Measurements from ENCODE around the gene VWA1.
"Not testable (repeated sequence)": the region's sequence is repeated elsewhere in the genome, so short reads cannot be mapped to it uniquely, and the experiment has no call there.

VWA1 gene

DNA sequence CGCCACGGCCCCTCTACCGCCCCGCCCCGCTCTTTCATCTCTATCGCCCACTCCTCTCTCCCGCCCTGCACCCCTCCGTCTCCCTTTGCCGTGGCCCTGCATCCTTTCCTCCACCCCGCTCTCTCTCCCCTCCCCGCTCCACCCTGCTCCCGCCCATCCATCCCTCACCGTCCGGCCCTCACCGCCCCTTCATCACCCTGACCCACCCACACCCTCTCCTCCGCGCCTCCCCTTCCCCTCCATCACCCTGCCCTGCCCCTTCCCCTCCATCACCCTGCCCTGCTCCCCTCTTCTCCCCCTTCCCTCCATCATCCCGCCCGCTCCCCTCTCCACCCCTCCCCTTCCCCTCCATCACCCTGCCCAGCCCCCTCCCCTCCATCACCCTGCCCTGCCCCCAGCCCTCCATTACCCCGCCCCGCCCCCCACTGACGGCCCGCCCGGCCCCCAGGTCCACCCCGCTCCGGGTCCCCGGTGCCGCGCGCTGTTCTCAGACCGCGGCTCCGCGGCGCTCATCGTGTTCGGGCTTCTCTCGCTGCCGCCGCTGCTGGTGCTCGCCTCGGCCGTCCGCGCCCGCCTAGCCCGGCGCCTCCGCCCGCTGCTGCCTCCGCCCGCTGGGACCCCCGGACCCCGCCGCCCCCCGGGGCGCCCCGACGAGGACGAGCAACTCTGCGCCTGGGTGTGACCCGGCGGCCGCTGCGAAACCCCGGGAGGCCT lies 8.2 kb upstream of the VWA1 start:
- peak overlapping the region; percentile 33 for H3K4me3 ChIP-seq (ENCODE audit: low read length)
- peaks cover 34% of the 10 kb centered on the region for H3K4me1 ChIP-seq (ENCODE audit: control insufficient read depth, low read depth, low read length)
- no peaks in the 10 kb centered on the region for H3K9me3 ChIP-seq (ENCODE audit: control insufficient read depth, low read depth, low read length)
- H3K36me3 ChIP-seq (ENCODE audit: control insufficient read depth, low read depth, low read length), result no peaks in the 10 kb centered on the region
- H3K9ac ChIP-seq (ENCODE audit: low read length), result no peak overlapping the region
- no peak overlapping the region for H3K27ac ChIP-seq (ENCODE audit: low read length)
- H3K27me3 ChIP-seq (ENCODE audit: control insufficient read depth, insufficient read depth, low read length), result no peaks in the 10 kb centered on the region

- no peak overlapping the region for H3K27ac ChIP-seq (ENCODE audit: low read length)
- H3K9me3 ChIP-seq (ENCODE audit: control insufficient read depth, low read depth, low read length), result no peaks in the 10 kb centered on the region
- peaks cover 34% of the 10 kb centered on the region for H3K4me1 ChIP-seq (ENCODE audit: control insufficient read depth, low read depth, low read length)
- no peaks in the 10 kb centered on the region for H3K36me3 ChIP-seq (ENCODE audit: control insufficient read depth, low read depth, low read length)
- H3K9ac ChIP-seq (ENCODE audit: low read length), result no peak overlapping the region
- peak overlapping the region; percentile 33 for H3K4me3 ChIP-seq (ENCODE audit: low read length)
- no peaks in the 10 kb centered on the region for H3K27me3 ChIP-seq (ENCODE audit: control insufficient read depth, insufficient read depth, low read length)
Observed at GRCh38 chr1:1427820-1428148, 7.7 kb upstream of the VWA1 start.

DNA sequence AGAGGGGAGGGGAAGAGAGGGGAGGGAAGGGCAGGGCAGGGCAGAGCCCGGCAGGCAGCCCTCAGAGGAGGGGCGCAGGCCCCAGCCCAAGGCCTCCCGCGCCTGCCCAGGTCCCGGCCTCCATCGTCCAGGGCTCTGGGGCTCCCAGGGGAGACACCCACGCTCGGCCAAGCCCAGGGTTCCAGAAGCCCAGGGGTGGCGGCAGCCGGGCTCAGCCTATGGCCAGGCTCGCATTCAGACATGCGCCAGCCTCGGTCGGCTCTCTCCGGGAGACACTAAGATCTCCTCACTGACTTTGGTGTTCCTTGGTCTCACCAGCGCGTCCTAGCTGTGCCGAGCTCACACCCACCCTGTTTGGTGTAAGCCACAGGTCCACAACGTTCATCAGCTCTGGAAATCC lies 7.3 kb upstream of the VWA1 start:
- Histone ChIP-seq H3K27me3 (ENCODE audit: control insufficient read depth, insufficient read depth, low read length) (no peaks in the 10 kb centered on the region), H3K4me3 (ENCODE audit: low read length) (no peak overlapping the region), H3K9me3 (ENCODE audit: control insufficient read depth, low read depth, low read length) (no peaks in the 10 kb centered on the region), H3K27ac (ENCODE audit: low read length) (no peak overlapping the region), H3K36me3 (ENCODE audit: control insufficient read depth, low read depth, low read length) (no peaks in the 10 kb centered on the region), H3K9ac (ENCODE audit: low read length) (no peak overlapping the region), H3K4me1 (ENCODE audit: control insufficient read depth, low read depth, low read length) (peaks cover 38% of the 10 kb centered on the region)

- not testable (repeated sequence) for H3K9ac ChIP-seq (ENCODE audit: low read length); H3K36me3 ChIP-seq (ENCODE audit: control insufficient read depth, low read depth, low read length)
Observed at GRCh38 chr1:1428967-1429366, 6.5 kb upstream of the VWA1 start.

GRCh38 chr1:1429671-1430073 lies 5.8 kb upstream of the VWA1 start:
- Histone ChIP-seq H3K9ac (ENCODE audit: low read length) (no peak overlapping the region), H3K4me3 (ENCODE audit: low read length) (no peak overlapping the region), H3K4me1 (ENCODE audit: control insufficient read depth, low read depth, low read length) (peaks cover 51% of the 10 kb centered on the region)

More at GRCh38 chr1:1428967-1429366, 6.5 kb upstream of the VWA1 start:
- not testable (repeated sequence) for H3K9me3 ChIP-seq (ENCODE audit: control insufficient read depth, low read depth, low read length); H3K4me3 ChIP-seq (ENCODE audit: low read length); H3K27me3 ChIP-seq (ENCODE audit: control insufficient read depth, insufficient read depth, low read length); H3K27ac ChIP-seq (ENCODE audit: low read length)
- peaks cover 46% of the 10 kb centered on the region for H3K4me1 ChIP-seq (ENCODE audit: control insufficient read depth, low read depth, low read length)

GRCh38 chr1:1430114-1430982 lies 5.1 kb upstream of the VWA1 start:
- no peak overlapping the region for H3K27ac ChIP-seq (ENCODE audit: low read length)
- H3K27me3 ChIP-seq (ENCODE audit: control insufficient read depth, insufficient read depth, low read length), result no peaks in the 10 kb centered on the region
- H3K4me3 ChIP-seq (ENCODE audit: low read length), result no peak overlapping the region
- H3K36me3 ChIP-seq (ENCODE audit: control insufficient read depth, low read depth, low read length), result no peaks in the 10 kb centered on the region
- H3K4me1 ChIP-seq (ENCODE audit: control insufficient read depth, low read depth, low read length), result peaks cover 53% of the 10 kb centered on the region
- no peaks in the 10 kb centered on the region for H3K9me3 ChIP-seq (ENCODE audit: control insufficient read depth, low read depth, low read length)
- no peak overlapping the region for H3K9ac ChIP-seq (ENCODE audit: low read length)

More at GRCh38 chr1:1429671-1430073, 5.8 kb upstream of the VWA1 start:
- H3K9me3 ChIP-seq (ENCODE audit: control insufficient read depth, low read depth, low read length), result no peaks in the 10 kb centered on the region
- no peak overlapping the region for H3K27ac ChIP-seq (ENCODE audit: low read length)
- H3K36me3 ChIP-seq (ENCODE audit: control insufficient read depth, low read depth, low read length), result no peaks in the 10 kb centered on the region
- H3K27me3 ChIP-seq (ENCODE audit: control insufficient read depth, insufficient read depth, low read length), result no peaks in the 10 kb centered on the region

GRCh38 chr1:1430992-1431844 lies 4.3 kb upstream of the VWA1 start:
- Histone ChIP-seq H3K27me3 (ENCODE audit: control insufficient read depth, insufficient read depth, low read length) (peaks cover 3% of the 10 kb centered on the region), H3K36me3 (ENCODE audit: control insufficient read depth, low read depth, low read length) (no peaks in the 10 kb centered on the region), H3K9ac (ENCODE audit: low read length) (no peak overlapping the region), H3K27ac (ENCODE audit: low read length) (no peak overlapping the region), H3K4me3 (ENCODE audit: low read length) (no peak overlapping the region), H3K9me3 (ENCODE audit: control insufficient read depth, low read depth, low read length) (no peaks in the 10 kb centered on the region), H3K4me1 (ENCODE audit: control insufficient read depth, low read depth, low read length) (peaks cover 48% of the 10 kb centered on the region)

GRCh38 chr1:1431845-1432273 lies 3.6 kb upstream of the VWA1 start:
- no peak overlapping the region for H3K27ac ChIP-seq (ENCODE audit: low read length)
- no peak overlapping the region for H3K4me3 ChIP-seq (ENCODE audit: low read length)
- H3K9me3 ChIP-seq (ENCODE audit: control insufficient read depth, low read depth, low read length), result no peaks in the 10 kb centered on the region
- H3K27me3 ChIP-seq (ENCODE audit: control insufficient read depth, insufficient read depth, low read length), result peaks cover 10% of the 10 kb centered on the region
- H3K4me1 ChIP-seq (ENCODE audit: control insufficient read depth, low read depth, low read length), result peaks cover 48% of the 10 kb centered on the region
- H3K36me3 ChIP-seq (ENCODE audit: control insufficient read depth, low read depth, low read length), result no peaks in the 10 kb centered on the region
- no peak overlapping the region for H3K9ac ChIP-seq (ENCODE audit: low read length)

- Histone ChIP-seq H3K27me3 (ENCODE audit: control insufficient read depth, insufficient read depth, low read length) (peaks cover 10% of the 10 kb centered on the region), H3K36me3 (ENCODE audit: control insufficient read depth, low read depth, low read length) (no peaks in the 10 kb centered on the region), H3K27ac (ENCODE audit: low read length) (no peak overlapping the region), H3K9ac (ENCODE audit: low read length) (no peak overlapping the region), H3K9me3 (ENCODE audit: control insufficient read depth, low read depth, low read length) (no peaks in the 10 kb centered on the region), H3K4me1 (ENCODE audit: control insufficient read depth, low read depth, low read length) (peaks cover 48% of the 10 kb centered on the region), H3K4me3 (ENCODE audit: low read length) (no peak overlapping the region)
Observed at GRCh38 chr1:1432274-1432950, 3.1 kb upstream of the VWA1 start.

DNA sequence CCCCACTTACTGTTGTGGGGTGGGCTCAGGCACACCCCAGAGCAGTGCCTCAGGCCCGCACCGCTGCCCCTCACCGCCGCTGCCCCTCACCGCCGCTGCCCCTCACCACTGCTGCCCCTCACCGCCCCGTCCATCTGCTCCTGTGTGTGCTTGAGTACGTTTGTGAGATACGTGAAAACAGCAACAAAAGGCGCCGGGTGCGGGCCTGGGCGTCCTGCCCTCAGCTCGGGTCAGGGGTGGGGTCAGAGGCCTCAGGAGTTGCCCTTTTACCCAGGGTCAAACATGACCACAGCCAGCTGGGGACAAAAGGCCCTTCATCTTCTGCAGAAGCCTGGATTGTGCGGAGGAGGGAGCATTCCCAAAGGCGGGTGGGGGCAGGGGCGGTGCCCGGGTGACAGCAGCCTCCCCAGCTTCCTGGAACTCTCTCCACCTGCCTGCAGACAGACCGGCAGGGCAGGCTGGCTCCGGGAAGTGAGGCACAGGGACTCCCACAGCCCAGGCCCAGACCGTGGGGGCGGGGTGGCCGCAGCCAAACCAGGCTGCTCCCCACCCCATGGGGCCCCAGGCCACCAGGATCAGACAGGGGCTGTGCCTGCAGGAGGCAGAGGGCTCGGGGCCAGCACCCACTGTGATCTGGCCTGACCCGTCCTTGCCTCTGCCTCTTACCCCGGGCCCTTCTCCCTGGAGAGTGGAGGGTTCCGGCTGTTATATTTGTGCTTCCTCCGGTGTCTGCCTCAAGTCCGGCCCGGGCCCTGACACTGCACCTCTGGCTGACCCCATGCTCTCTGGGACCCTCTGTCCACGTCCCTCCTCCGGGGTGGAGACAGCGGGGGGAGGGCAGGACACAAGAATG lies 2.3 kb upstream of the VWA1 start:
- Histone ChIP-seq H3K27me3 (ENCODE audit: control insufficient read depth, insufficient read depth, low read length) (peaks cover 10% of the 10 kb centered on the region), H3K4me3 (ENCODE audit: low read length) (peak overlapping the region; percentile 60), H3K27ac (ENCODE audit: low read length) (peak overlapping the region; percentile 62), H3K4me1 (ENCODE audit: control insufficient read depth, low read depth, low read length) (peaks cover 48% of the 10 kb centered on the region), H3K36me3 (ENCODE audit: control insufficient read depth, low read depth, low read length) (no peaks in the 10 kb centered on the region), H3K9me3 (ENCODE audit: control insufficient read depth, low read depth, low read length) (no peaks in the 10 kb centered on the region), H3K9ac (ENCODE audit: low read length) (peak overlapping the region; percentile 18)
